HUES48 (cell line): ENCODE results near the gene CSNK2A2.
A peak's percentile ranks its signal among the peaks of the same experiment; 100 is the strongest.

Experiments
- H3K27ac ChIP-seq: one replicate; pipeline ENCODE4 v1.7.0; 2013; ENCODE audit warnings: low read depth, low read length, inconsistent platforms
- H3K27me3 ChIP-seq: 2 replicates; pipeline ENCODE4 v1.6.1; 2013; ENCODE audit warnings: mild to moderate bottlenecking, low read length; ENCODE audit not compliant: control insufficient read depth, insufficient read depth
- H3K36me3 ChIP-seq: 2 replicates; pipeline ENCODE4 v1.6.1; 2013; ENCODE audit warnings: low read length; ENCODE audit not compliant: control insufficient read depth, insufficient read depth
- H3K4me1 ChIP-seq: 2 replicates; pipeline ENCODE4 v1.6.1; 2013; ENCODE audit warnings: mild to moderate bottlenecking, low read length; ENCODE audit not compliant: control insufficient read depth, insufficient read depth
- H3K4me3 ChIP-seq: 2 replicates; pipeline ENCODE4 v1.5.1; 2013; ENCODE audit warnings: mild to moderate bottlenecking, low read depth, low read length
- H3K9ac ChIP-seq: 2 replicates; pipeline ENCODE4 v1.6.1; 2013; ENCODE audit warnings: mild to moderate bottlenecking, low read depth, low read length, moderate library complexity
- H3K9me3 ChIP-seq: 2 replicates; pipeline ENCODE4 v1.6.1; 2013; ENCODE audit warnings: low read length; ENCODE audit not compliant: control insufficient read depth, insufficient read depth

Gene CSNK2A2

GRCh38 chr16:58123896-58124600 lies 73.9 kb downstream of the CSNK2A2 start:
- Histone ChIP-seq H3K27me3 (no peaks in the 10 kb centered on the region), H3K27ac (no peak overlapping the region), H3K9ac (no peak overlapping the region), H3K36me3 (peaks cover 4% of the 10 kb centered on the region; the same call in 1 of the 2 replicates), H3K9me3 (no peaks in the 10 kb centered on the region), H3K4me1 (peaks cover 32% of the 10 kb centered on the region), H3K4me3 (no peak overlapping the region)

GRCh38 chr16:58121132-58121531 lies 76.8 kb downstream of the CSNK2A2 start:
- Histone ChIP-seq H3K9me3 (no peaks in the 10 kb centered on the region), H3K4me3 (no peak overlapping the region), H3K4me1 (peaks cover 12% of the 10 kb centered on the region), H3K36me3 (peaks cover 13% of the 10 kb centered on the region), H3K9ac (no peak overlapping the region), H3K27ac (no peak overlapping the region), H3K27me3 (no peaks in the 10 kb centered on the region)

DNA sequence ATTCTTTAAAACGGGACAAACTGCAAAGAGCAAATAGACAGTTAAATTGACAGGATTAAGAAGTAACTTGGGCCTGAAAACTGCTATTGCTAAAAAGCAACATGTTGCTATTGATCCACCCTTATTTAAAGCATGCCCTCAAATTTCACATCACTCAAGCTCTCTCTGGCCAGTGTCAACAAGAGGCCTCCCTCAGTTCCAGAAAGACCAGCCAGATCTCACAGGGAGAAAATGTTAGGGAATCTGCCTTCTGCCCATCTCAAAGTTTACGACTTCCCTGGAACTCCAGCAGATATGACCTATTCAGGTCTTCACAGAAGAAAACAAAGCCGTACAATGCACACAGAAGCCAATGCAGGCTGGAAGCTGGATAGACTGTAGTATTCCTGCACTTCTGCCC lies 77.7 kb downstream of the CSNK2A2 start:
- Histone ChIP-seq H3K36me3 (peaks cover 19% of the 10 kb centered on the region), H3K27ac (no peak overlapping the region), H3K9ac (no peak overlapping the region), H3K9me3 (no peaks in the 10 kb centered on the region), H3K27me3 (no peaks in the 10 kb centered on the region), H3K4me1 (peaks cover 10% of the 10 kb centered on the region), H3K4me3 (no peak overlapping the region)

DNA sequence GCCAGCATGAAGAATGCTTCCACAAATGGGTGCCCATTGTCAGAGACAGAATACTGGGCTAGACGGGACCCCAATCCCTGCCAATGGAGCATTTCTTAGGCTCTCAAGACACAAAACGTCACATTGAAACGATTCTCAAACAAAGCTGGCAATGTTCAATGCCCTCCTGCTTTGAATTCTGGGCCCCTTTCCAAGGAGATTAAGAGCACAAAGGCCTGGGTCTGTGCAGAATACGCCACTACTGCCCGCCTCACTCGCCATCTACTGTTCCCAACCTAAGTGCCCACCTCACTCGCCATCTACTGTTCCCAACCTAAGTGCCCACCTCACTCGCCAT lies 78.4 kb downstream of the CSNK2A2 start:
- no peak overlapping the region for H3K27ac ChIP-seq
- H3K9me3 ChIP-seq: no peaks in the 10 kb centered on the region
- no peaks in the 10 kb centered on the region for H3K27me3 ChIP-seq
- no peak overlapping the region for H3K4me3 ChIP-seq
- H3K36me3 ChIP-seq: peaks cover 26% of the 10 kb centered on the region
- H3K9ac ChIP-seq: no peak overlapping the region
- H3K4me1 ChIP-seq: peaks cover 10% of the 10 kb centered on the region

DNA sequence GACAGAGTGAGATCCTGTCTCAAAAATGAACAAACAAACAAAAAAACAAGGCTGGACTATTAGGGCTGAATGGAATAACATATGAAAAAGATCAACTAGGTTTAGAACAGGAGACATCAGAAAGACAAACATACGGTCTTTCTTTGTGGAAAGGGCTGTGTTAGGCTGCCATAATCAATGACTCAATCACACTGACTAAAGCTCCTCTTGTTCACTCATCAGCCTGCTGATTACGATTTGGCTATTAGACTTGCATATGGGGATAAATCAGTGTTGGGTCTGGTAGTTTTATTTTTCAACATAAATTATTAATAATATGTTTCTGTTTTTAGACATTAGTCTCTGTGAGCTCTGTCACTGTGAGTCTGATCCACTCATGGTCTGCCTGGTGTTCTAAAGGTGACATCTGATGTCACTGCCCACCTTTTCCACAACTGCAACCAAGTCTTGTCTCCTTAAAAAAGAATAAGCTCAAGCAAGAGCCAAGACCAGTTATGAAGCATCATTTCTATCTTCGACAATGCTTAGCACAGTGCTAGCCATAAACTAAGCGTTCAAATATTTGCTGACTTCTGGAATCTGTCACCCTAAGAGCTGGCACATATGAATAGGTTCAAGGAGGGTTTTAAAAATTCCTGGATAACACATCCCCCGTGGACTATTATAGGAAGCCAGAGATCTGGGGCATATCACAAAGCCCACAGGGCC lies 79.0 kb downstream of the CSNK2A2 start:
- H3K27me3 ChIP-seq: no peaks in the 10 kb centered on the region
- H3K9me3 ChIP-seq: no peaks in the 10 kb centered on the region
- peaks cover 10% of the 10 kb centered on the region for H3K4me1 ChIP-seq
- H3K4me3 ChIP-seq: no peak overlapping the region
- peaks cover 31% of the 10 kb centered on the region for H3K36me3 ChIP-seq
- H3K27ac ChIP-seq: no peak overlapping the region
- H3K9ac ChIP-seq: no peak overlapping the region

- peaks cover 7% of the 10 kb centered on the region for H3K4me1 ChIP-seq
- no peak overlapping the region for H3K4me3 ChIP-seq
- no peak overlapping the region for H3K9ac ChIP-seq
- no peaks in the 10 kb centered on the region for H3K27me3 ChIP-seq
- peaks cover 45% of the 10 kb centered on the region for H3K36me3 ChIP-seq
- no peak overlapping the region for H3K27ac ChIP-seq
- no peaks in the 10 kb centered on the region for H3K9me3 ChIP-seq
These were observed 81.4 kb downstream of the CSNK2A2 start for GRCh38 chr16:58116529-58116928.

DNA sequence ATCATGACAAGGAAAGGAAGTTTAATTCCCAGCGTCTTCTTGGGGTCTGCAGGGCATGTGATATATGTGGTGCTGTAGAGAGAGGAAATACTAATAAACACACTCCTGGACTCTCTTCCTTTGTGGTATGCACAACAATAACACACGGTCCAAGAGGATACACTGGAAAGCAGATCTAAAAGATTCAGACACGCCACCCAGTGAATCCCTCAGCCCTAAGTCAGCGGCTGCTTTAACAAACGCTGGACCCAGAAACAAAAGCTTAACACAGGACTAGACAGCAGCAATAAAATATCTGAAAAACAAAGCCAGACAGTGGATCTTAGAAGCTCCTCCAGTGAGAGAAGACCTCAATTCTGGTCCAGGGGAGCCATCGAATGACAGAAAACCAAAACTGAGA lies 81.8 kb downstream of the CSNK2A2 start:
- no peak overlapping the region for H3K4me3 ChIP-seq
- no peak overlapping the region for H3K27ac ChIP-seq
- H3K9ac ChIP-seq: no peak overlapping the region
- no peaks in the 10 kb centered on the region for H3K27me3 ChIP-seq
- no peaks in the 10 kb centered on the region for H3K9me3 ChIP-seq
- peaks cover 6% of the 10 kb centered on the region; the same call in 1 of the 2 replicates for H3K4me1 ChIP-seq
- H3K36me3 ChIP-seq: peaks cover 45% of the 10 kb centered on the region

DNA sequence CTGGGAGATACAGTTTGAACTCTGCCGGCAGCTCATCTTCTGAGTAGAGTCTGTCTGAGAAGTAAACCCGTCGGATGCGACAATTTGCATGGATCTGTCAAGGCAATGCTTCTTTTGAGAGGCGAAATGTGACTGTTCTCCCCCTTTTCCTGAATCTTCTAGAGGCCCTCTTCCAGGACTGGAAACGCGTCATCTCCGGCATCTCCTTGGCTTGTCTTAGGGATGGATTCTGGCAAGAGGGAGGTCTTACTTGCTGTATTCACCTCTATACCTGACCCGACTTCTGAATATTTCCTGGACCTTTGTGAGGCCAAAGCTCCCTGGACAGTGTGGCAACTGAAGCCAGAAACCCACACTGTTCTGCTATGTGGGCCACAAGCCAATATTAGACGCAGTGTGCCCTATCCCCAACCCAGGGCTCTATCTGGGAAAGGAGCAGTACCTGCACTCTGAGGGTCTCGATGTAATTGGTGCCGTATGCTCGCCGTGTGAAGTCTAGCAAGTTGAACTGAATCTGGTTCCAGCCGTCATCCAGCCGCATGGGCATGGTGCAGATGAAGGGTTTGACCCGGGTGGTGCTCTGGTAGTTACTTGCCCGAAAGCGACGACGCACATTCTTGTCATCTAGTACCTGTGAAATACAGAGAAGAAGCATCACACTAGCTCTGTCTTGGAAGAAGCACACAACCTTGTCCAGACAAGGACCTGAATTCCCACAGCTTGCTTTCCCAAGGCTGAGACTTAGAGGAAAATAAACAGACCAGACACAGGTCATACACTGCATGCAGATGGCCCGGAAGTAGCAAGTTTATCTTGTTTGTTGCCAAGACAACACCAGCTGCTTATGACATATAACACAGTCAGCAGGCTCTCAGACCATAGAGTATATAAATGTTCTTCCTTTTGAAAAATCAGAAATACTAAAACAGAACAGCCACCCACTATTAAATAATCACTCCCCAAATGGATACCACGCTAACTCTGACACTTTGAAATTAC lies 82.8 kb downstream of the CSNK2A2 start:
- peaks cover 13% of the 10 kb centered on the region; the same call in 1 of the 2 replicates for H3K4me1 ChIP-seq
- no peaks in the 10 kb centered on the region for H3K9me3 ChIP-seq
- H3K27me3 ChIP-seq: no peaks in the 10 kb centered on the region
- peaks cover 45% of the 10 kb centered on the region for H3K36me3 ChIP-seq
- H3K9ac ChIP-seq: no peak overlapping the region
- no peak overlapping the region for H3K27ac ChIP-seq
- no peak overlapping the region for H3K4me3 ChIP-seq

DNA sequence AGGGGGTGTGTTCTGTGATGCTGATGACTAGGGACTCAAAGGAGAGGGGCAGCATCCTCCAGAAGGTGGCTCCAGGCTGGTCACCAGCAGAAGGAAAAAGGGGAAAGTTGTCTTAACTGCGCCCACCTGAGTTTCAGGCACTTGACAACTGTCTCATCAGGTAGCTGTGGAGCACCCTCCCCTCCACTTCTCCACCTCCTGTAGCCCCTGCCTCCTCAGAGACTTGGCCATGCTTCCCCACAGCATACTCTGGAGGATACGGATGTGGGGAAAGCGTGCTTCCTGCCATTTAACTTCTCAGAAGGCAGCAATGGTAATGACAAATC lies 86.6 kb downstream of the CSNK2A2 start:
- no peaks in the 10 kb centered on the region for H3K9me3 ChIP-seq
- peaks cover 37% of the 10 kb centered on the region for H3K36me3 ChIP-seq
- peaks cover 28% of the 10 kb centered on the region for H3K4me1 ChIP-seq
- no peak overlapping the region for H3K4me3 ChIP-seq
- no peak overlapping the region for H3K9ac ChIP-seq
- H3K27me3 ChIP-seq: no peaks in the 10 kb centered on the region
- H3K27ac ChIP-seq: peak overlapping the region; percentile 6

- Histone ChIP-seq H3K9ac (no peak overlapping the region), H3K27ac (peak overlapping the region; percentile 6), H3K9me3 (no peaks in the 10 kb centered on the region), H3K4me3 (no peak overlapping the region), H3K4me1 (peaks cover 28% of the 10 kb centered on the region), H3K36me3 (peaks cover 31% of the 10 kb centered on the region), H3K27me3 (no peaks in the 10 kb centered on the region)
These were observed 87.2 kb downstream of the CSNK2A2 start for GRCh38 chr16:58110571-58111301.
